DMS114 treated with DMSO at 0.1 percent for 48 hours (cell line): Measurements from ENCODE around the gene KCTD1.

Source experiments
- DNase-seq: peaks from one replicate; lab custom pipeline; 2025; ENCODE audit not compliant: unreplicated experiment; lab: John Stamatoyannopoulos, UW

The KCTD1 gene

GRCh38 chr18:26549263-26550094, 1.1 kb upstream of the KCTD1 start:
- no peak for DNase-seq

GRCh38 chr18:26547646-26548414, 523 bp downstream of the KCTD1 start:
- peak; percentile 11 for DNase-seq

GRCh38 chr18:26546875-26547645, 1.3 kb downstream of the KCTD1 start:
- DNase-seq, result no peak

GRCh38 chr18:26546170-26546874, 2.0 kb downstream of the KCTD1 start:
- DNase-seq, result no peak

- DNase-seq, result no peak
These were observed 2.8 kb downstream of the KCTD1 start for GRCh38 chr18:26545335-26546123.

- no peak for DNase-seq
These were observed 3.9 kb downstream of the KCTD1 start for GRCh38 chr18:26544451-26544850.

GRCh38 chr18:26543373-26543772, 5.0 kb downstream of the KCTD1 start:
- DNase-seq, result no peak

GRCh38 chr18:26540043-26540628, 8.2 kb downstream of the KCTD1 start:
- DNase-seq, result no peak

- DNase-seq, result no peak
These were observed 9.8 kb downstream of the KCTD1 start for GRCh38 chr18:26538524-26538923.

GRCh38 chr18:26536664-26537063, 11.7 kb downstream of the KCTD1 start:
- no peak for DNase-seq

- DNase-seq, result no peak
These were observed 12.3 kb downstream of the KCTD1 start for GRCh38 chr18:26536032-26536431.

GRCh38 chr18:26535630-26536029, 12.7 kb downstream of the KCTD1 start:
- no peak for DNase-seq

GRCh38 chr18:26532367-26533340, 15.7 kb downstream of the KCTD1 start:
- no peak for DNase-seq

- no peak for DNase-seq
These were observed 16.6 kb downstream of the KCTD1 start for GRCh38 chr18:26531605-26532298.

GRCh38 chr18:26526966-26527234, 21.5 kb downstream of the KCTD1 start:
- no peak for DNase-seq

GRCh38 chr18:26526128-26526965, 22.0 kb downstream of the KCTD1 start:
- DNase-seq, result no peak
